Natural killer cell (primary cell): Measurements from ENCODE around the gene C2. TPM values are rescaled to one million over a fixed set of nuclear protein-coding genes. Genes with fewer than 3 reads are reported as not detected.

ENCODE experiments used
- ATAC-seq, 3 donors: fragments of 150-1000 bp in 2 of 3; fragments of 200-7000 bp in 1 of 3; cut with Tn5 transposase; 1 replicate in 1 of 3; 2 replicates in 2 of 3; pipeline ENCODE4 v1.10.0; 2021; ENCODE audit warnings: mild to moderate bottlenecking in 2 of 3, moderate library complexity in 2 of 3
- DNase-seq, 2 donors: peaks; one replicate each; pipeline versions ENCODE4 v3.0.0 to v3.0.0-alpha.2; 2013 to 2021; ENCODE audit warnings: mixed read lengths in 1 of 2
- H3K27ac ChIP-seq: one replicate; pipeline ENCODE4 v1.5.1; 2013; ENCODE audit warnings: mild to moderate bottlenecking, low read length
- H3K27me3 ChIP-seq: one replicate; pipeline ENCODE4 v1.6.1; 2013; ENCODE audit warnings: low read length; ENCODE audit not compliant: control insufficient read depth, insufficient read depth
- H3K36me3 ChIP-seq: one replicate; pipeline ENCODE4 v1.6.1; 2013; ENCODE audit warnings: low read length; ENCODE audit not compliant: control insufficient read depth, insufficient read depth
- H3K4me1 ChIP-seq: one replicate; pipeline ENCODE4 v1.6.1; 2013; ENCODE audit warnings: low read length; ENCODE audit not compliant: control insufficient read depth, insufficient read depth
- H3K4me3 ChIP-seq: one replicate; pipeline ENCODE4 v1.5.1; 2013; ENCODE audit warnings: low read length
- H3K9me3 ChIP-seq: one replicate; pipeline ENCODE4 v1.6.1; 2013; ENCODE audit warnings: low read length; ENCODE audit not compliant: control insufficient read depth, insufficient read depth
- H3K27ac Mint-ChIP-seq, 2 donors: one replicate each; pipeline ENCODE4 v1.8.0; 2022; ENCODE audit warnings: mild to moderate bottlenecking in 2 of 2, mixed read lengths in 2 of 2, moderate library complexity in 1 of 2
- H3K27me3 Mint-ChIP-seq, 2 donors: one replicate each; pipeline ENCODE4 v1.8.0; 2022; ENCODE audit warnings: low read depth in 2 of 2, mixed read lengths in 2 of 2
- H3K36me3 Mint-ChIP-seq: one replicate; pipeline ENCODE4 v1.8.0; 2022; ENCODE audit warnings: mixed read lengths
- H3K4me1 Mint-ChIP-seq, 2 donors: one replicate each; pipeline ENCODE4 v1.8.0; 2022; ENCODE audit warnings: mixed read lengths in 2 of 2
- H3K4me3 Mint-ChIP-seq: one replicate; pipeline ENCODE4 v1.8.0; 2022; ENCODE audit warnings: mild to moderate bottlenecking, moderate library complexity, mixed read lengths
- H3K9me3 Mint-ChIP-seq, 2 donors: one replicate each; pipeline ENCODE4 v1.8.0; 2022; ENCODE audit warnings: mixed read lengths in 2 of 2
- WGBS: methylation state at CpG from one replicate; pipeline ENCODE4 v1.1.7; 2013; ENCODE audit warnings: missing lambda C conversion rate; ENCODE audit not compliant: insufficient coverage; 5-methylcytosine and 5-hydroxymethylcytosine counted together
- intact Hi-C: fragments of 100-400 bp; cut with micrococcal nuclease; formaldehyde crosslinking; loops from one replicate; pipeline ENCODE4 v1.14.2; 2022
- total RNA-seq, 4 donors: library from RNA; stranded (reverse); fragments of 120-200 nt in 1 of 4; gene quantifications; one replicate each; pipeline versions ENCODE4 v1.2.3 to v1.2.4, GENCODE V29; 2013 to 2022
- TF ChIP-seq, protein P1 (sequence below): fragments of 200-600 bp; IDR thresholded peaks from one replicate; pipeline ENCODE4 v1.8.0; 2022; ENCODE audit warnings: antibody characterized with exemption

Gene C2
- total RNA-seq, 3 donors from 2014 or later (not counting 1 experiment from before 2014, with no cell fraction given), result 0.55 to 1.3 (median 1.0) TPM

DNA sequence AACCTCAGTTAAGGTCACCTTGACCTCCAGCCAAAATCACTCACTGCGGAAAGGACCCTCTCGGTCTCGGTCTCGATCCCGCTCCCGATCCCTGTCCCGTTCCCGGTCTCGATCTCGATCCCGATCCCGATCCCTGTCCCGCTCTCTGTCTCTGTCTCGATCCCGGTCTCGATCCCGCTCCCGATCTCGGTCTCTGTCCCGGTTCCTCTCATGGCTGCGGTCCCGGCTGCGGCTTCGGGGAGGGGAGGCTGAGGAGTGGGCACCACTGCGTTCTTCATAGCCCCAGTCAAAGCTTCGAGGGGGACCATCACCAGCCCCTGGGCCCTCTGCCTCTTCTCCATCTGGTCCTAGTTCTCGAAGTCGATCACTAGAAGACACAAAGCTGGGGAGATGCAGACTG lies 27.0 kb downstream of the C2 start:
- H3K27ac Mint-ChIP-seq, result peak overlapping the region in 1 of 2 donors; percentile 47
- H3K27me3 Mint-ChIP-seq, result no peaks in the 10 kb centered on the region
- H3K9me3 Mint-ChIP-seq, result no peaks in the 10 kb centered on the region
- 97% methylated on average over 28 of the region's 28 CpGs for WGBS
- TF ChIP-seq, protein P1, sequence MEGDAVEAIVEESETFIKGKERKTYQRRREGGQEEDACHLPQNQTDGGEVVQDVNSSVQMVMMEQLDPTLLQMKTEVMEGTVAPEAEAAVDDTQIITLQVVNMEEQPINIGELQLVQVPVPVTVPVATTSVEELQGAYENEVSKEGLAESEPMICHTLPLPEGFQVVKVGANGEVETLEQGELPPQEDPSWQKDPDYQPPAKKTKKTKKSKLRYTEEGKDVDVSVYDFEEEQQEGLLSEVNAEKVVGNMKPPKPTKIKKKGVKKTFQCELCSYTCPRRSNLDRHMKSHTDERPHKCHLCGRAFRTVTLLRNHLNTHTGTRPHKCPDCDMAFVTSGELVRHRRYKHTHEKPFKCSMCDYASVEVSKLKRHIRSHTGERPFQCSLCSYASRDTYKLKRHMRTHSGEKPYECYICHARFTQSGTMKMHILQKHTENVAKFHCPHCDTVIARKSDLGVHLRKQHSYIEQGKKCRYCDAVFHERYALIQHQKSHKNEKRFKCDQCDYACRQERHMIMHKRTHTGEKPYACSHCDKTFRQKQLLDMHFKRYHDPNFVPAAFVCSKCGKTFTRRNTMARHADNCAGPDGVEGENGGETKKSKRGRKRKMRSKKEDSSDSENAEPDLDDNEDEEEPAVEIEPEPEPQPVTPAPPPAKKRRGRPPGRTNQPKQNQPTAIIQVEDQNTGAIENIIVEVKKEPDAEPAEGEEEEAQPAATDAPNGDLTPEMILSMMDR, result no peak
- intact Hi-C loops, result no loop called here
- peaks cover 43% of the 10 kb centered on the region for H3K36me3 ChIP-seq
- H3K9me3 ChIP-seq, result no peaks in the 10 kb centered on the region
- no peak for DNase-seq
- no peak overlapping the region for H3K27ac ChIP-seq
- H3K4me1 ChIP-seq, result peaks cover 12% of the 10 kb centered on the region
- no peak overlapping the region for H3K4me3 ChIP-seq
- H3K4me1 Mint-ChIP-seq, result peaks cover 22 to 26% of the 10 kb centered on the region in 2 donors
- no peak for ATAC-seq
- H3K36me3 Mint-ChIP-seq, result peaks cover 14% of the 10 kb centered on the region
- no peak overlapping the region for H3K4me3 Mint-ChIP-seq
- no peaks in the 10 kb centered on the region for H3K27me3 ChIP-seq

DNA sequence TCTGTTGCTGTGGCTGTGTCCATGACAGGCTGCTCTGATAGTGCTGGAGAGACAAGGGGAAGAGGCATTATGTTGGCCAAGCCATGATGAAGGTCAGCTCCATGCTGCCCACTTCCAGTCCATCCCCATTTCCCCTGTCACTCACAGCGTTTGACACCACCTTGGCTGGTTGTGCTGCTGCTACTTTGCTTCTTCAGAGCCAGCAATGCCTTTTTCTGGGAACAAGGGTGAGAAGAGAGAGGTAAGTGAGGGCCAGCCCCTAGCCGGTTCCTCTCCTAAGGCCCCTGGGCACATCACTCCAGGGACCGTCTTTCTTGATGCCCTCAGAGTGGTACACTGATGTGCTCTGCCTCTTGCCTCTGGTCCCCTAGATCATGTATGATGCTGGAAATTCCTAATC lies 29.3 kb downstream of the C2 start:
- Mint-ChIP-seq H3K36me3 (peaks cover 14% of the 10 kb centered on the region), H3K27ac (peak overlapping the region; percentile 97 to 98), H3K27me3 (no peaks in the 10 kb centered on the region), H3K4me3 (peak overlapping the region; percentile 96), H3K9me3 (no peaks in the 10 kb centered on the region), H3K4me1 (peaks cover 25 to 39% of the 10 kb centered on the region in 2 donors)
- peaks cover 60% of the 10 kb centered on the region for H3K36me3 ChIP-seq
- ATAC-seq (no peak), DNase-seq (no peak)
- TF ChIP-seq, protein P1, result no peak
- no peaks in the 10 kb centered on the region for H3K9me3 ChIP-seq
- H3K27ac ChIP-seq, result no peak overlapping the region
- peaks cover 22% of the 10 kb centered on the region for H3K4me1 ChIP-seq
- intact Hi-C loops, result loop anchor here (5.0 kb wide), 1 partner anchor 59 kb away; the partner anchor contains the start of gene EHMT2
- H3K27me3 ChIP-seq, result no peaks in the 10 kb centered on the region
- no peak overlapping the region for H3K4me3 ChIP-seq
- 93% methylated on average over 3 of the region's 3 CpGs for WGBS

DNA sequence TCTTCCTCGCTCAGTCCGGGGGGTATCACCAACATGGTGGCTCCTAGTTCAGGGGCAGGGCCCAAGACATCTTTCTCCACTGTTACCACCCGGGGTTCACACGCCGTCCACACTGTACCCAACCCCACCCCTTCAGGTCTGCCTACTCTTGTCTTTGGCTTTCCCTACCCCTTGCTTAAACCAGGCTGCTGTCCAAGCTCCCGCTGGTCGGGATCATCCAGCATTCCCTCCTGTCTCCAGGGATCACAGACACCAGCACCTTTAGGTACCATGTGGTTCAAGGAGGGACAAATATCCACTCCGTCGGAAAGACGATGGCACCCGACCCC lies 30.9 kb downstream of the C2 start:
- no peaks in the 10 kb centered on the region for H3K27me3 ChIP-seq
- Mint-ChIP-seq H3K4me1 (peaks cover 31 to 43% of the 10 kb centered on the region in 2 donors), H3K9me3 (no peaks in the 10 kb centered on the region), H3K27me3 (no peaks in the 10 kb centered on the region), H3K36me3 (peaks cover 14% of the 10 kb centered on the region), H3K4me3 (peak overlapping the region; percentile 96), H3K27ac (peak overlapping the region; percentile 97 to 98)
- 11% methylated on average over 11 of the region's 11 CpGs for WGBS
- no peaks in the 10 kb centered on the region for H3K9me3 ChIP-seq
- peak overlapping the region; percentile 88 for H3K27ac ChIP-seq
- H3K36me3 ChIP-seq, result peaks cover 63% of the 10 kb centered on the region
- intact Hi-C loops, result loop anchor here (1.0 to 5.0 kb wide), 2 partner anchors 14 to 61 kb away; partner anchors contain the start of genes DXO and EHMT2
- H3K4me1 ChIP-seq, result peaks cover 22% of the 10 kb centered on the region
- TF ChIP-seq, protein P1, result no peak
- DNase-seq (no peak), ATAC-seq (peak; percentile 0 to 4 (median 2))
- H3K4me3 ChIP-seq, result peak overlapping the region; percentile 70
